Neutrophil (primary cell): ENCODE data around the gene KCNQ1.

Experiments used
- H3K27ac ChIP-seq: fragments of 200-600 bp; sonication (generic); 2 replicates; pipeline ENCODE4 v1.5.1; 2016; ENCODE audit warnings: mild to moderate bottlenecking, moderate library complexity
- H3K27me3 ChIP-seq: fragments of 200-600 bp; sonication (generic); 2 replicates; pipeline ENCODE4 v1.6.0; 2016; ENCODE audit warnings: mild to moderate bottlenecking
- H3K36me3 ChIP-seq: fragments of 200-600 bp; sonication (generic); 2 replicates; pipeline ENCODE4 v1.5.1; 2017
- H3K4me1 ChIP-seq, 2 experiments: fragments of 200-600 bp in 1 of 2; sonication (generic) in 1 of 2; 1 replicate in 1 of 2; 2 replicates in 1 of 2; pipeline versions ENCODE4 v1.5.1 to v1.6.1; 2013 to 2016; ENCODE audit warnings: low read depth in 1 of 2, low read length in 1 of 2, mild to moderate bottlenecking in 1 of 2, moderate library complexity in 1 of 2; ENCODE audit not compliant: control insufficient read depth in 1 of 2, insufficient read depth in 1 of 2
- H3K4me3 ChIP-seq, 2 experiments: fragments of 200-600 bp in 1 of 2; sonication (generic) in 1 of 2; 1 replicate in 1 of 2; 2 replicates in 1 of 2; pipeline ENCODE4 v1.5.1; 2013 to 2016; ENCODE audit warnings: low read depth in 1 of 2, low read length in 1 of 2, mild to moderate bottlenecking in 1 of 2, moderate library complexity in 1 of 2
- H3K9me3 ChIP-seq: fragments of 200-600 bp; sonication (generic); 2 replicates; pipeline ENCODE4 v1.5.1; 2016
- CTCF ChIP-seq: fragments of 200-600 bp; sonication (generic); IDR thresholded peaks from 2 replicates; pipeline ENCODE4 v1.5.1; 2016; ENCODE audit warnings: antibody characterized with exemption

KCNQ1 gene

GRCh38 chr11:2668876-2669275 lies 224.1 kb downstream of the KCNQ1 start:
- Histone ChIP-seq H3K9me3 (no peaks in the 10 kb centered on the region), H3K27ac (no peak overlapping the region), H3K4me1 (no peaks in the 10 kb centered on the region), H3K4me3 (no peak overlapping the region), H3K27me3 (no peaks in the 10 kb centered on the region), H3K36me3 (peaks cover 29% of the 10 kb centered on the region)
- TF ChIP-seq CTCF, result no peak

GRCh38 chr11:2669634-2670469 lies 225.0 kb downstream of the KCNQ1 start:
- TF ChIP-seq CTCF, result no peak
- Histone ChIP-seq H3K27me3 (no peaks in the 10 kb centered on the region), H3K9me3 (no peaks in the 10 kb centered on the region), H3K27ac (no peak overlapping the region), H3K4me3 (no peak overlapping the region), H3K36me3 (peaks cover 23% of the 10 kb centered on the region), H3K4me1 (no peaks in the 10 kb centered on the region)

GRCh38 chr11:2670541-2671100 lies 225.8 kb downstream of the KCNQ1 start:
- Histone ChIP-seq H3K4me1 (peaks cover 0 to under 1% of the 10 kb centered on the region in 2 experiments), H3K36me3 (peaks cover 16% of the 10 kb centered on the region), H3K9me3 (no peaks in the 10 kb centered on the region), H3K27ac (no peak overlapping the region), H3K4me3 (no peak overlapping the region), H3K27me3 (no peaks in the 10 kb centered on the region)
- TF ChIP-seq CTCF, result no peak

- peaks cover 9% of the 10 kb centered on the region for H3K36me3 ChIP-seq
- no peaks in the 10 kb centered on the region for H3K9me3 ChIP-seq
- no peak overlapping the region for H3K4me3 ChIP-seq
- H3K27ac ChIP-seq, result no peak overlapping the region
- no peak for TF ChIP-seq CTCF
- H3K4me1 ChIP-seq, result peaks cover 11 to 12% of the 10 kb centered on the region in 2 experiments
- no peaks in the 10 kb centered on the region for H3K27me3 ChIP-seq
Measured at GRCh38 chr11:2671748-2672147, 226.9 kb downstream of the KCNQ1 start.

- TF ChIP-seq CTCF, result no peak
- no peak overlapping the region for H3K4me3 ChIP-seq
- H3K36me3 ChIP-seq, result peaks cover 3% of the 10 kb centered on the region
- H3K27me3 ChIP-seq, result no peaks in the 10 kb centered on the region
- no peaks in the 10 kb centered on the region for H3K9me3 ChIP-seq
- peaks cover 21 to 22% of the 10 kb centered on the region in 2 experiments for H3K4me1 ChIP-seq
- H3K27ac ChIP-seq, result no peak overlapping the region
Measured at GRCh38 chr11:2672553-2673249, 227.9 kb downstream of the KCNQ1 start.
